ENCODE data around the gene FCSK.

The FCSK gene

GRCh38 chr16:70422543-70422942 lies 31.9 kb upstream of the FCSK start:
- no peak overlapping the region for H3K4me3 ChIP-seq (ENCODE audit: low read depth, low read length)
- DNase-seq (ENCODE audit: low read depth, low spot score): no peak
- TF ChIP-seq CTCF (IDR thresholded peaks at IDR 0.05; ENCODE audit: low read depth, low read length): no peak
- in situ Hi-C loops (cut with HindIII; ENCODE audit: low sequenced_read_pairs): no loop called here

- in situ Hi-C loops (cut with HindIII; ENCODE audit: low sequenced_read_pairs): no loop called here
- DNase-seq (ENCODE audit: low read depth, low spot score): no peak
- no peak overlapping the region for H3K4me3 ChIP-seq (ENCODE audit: low read depth, low read length)
- TF ChIP-seq CTCF (IDR thresholded peaks at IDR 0.05; ENCODE audit: low read depth, low read length): no peak
Observed at GRCh38 chr16:70427786-70428177, 26.6 kb upstream of the FCSK start.

GRCh38 chr16:70428178-70428998 lies 26.0 kb upstream of the FCSK start:
- peak; percentile 94 for DNase-seq (ENCODE audit: low read depth, low spot score)
- in situ Hi-C loops (cut with HindIII; ENCODE audit: low sequenced_read_pairs): no loop called here
- H3K4me3 ChIP-seq (ENCODE audit: low read depth, low read length): no peak overlapping the region
- TF ChIP-seq CTCF (IDR thresholded peaks at IDR 0.05; ENCODE audit: low read depth, low read length): no peak

GRCh38 chr16:70429888-70430666 lies 24.3 kb upstream of the FCSK start:
- H3K4me3 ChIP-seq (ENCODE audit: low read depth, low read length): no peak overlapping the region
- in situ Hi-C loops (cut with HindIII; ENCODE audit: low sequenced_read_pairs): no loop called here
- TF ChIP-seq CTCF (IDR thresholded peaks at IDR 0.05; ENCODE audit: low read depth, low read length): no peak
- DNase-seq (ENCODE audit: low read depth, low spot score): no peak

GRCh38 chr16:70430667-70431536 lies 23.5 kb upstream of the FCSK start:
- TF ChIP-seq CTCF (IDR thresholded peaks at IDR 0.05; ENCODE audit: low read depth, low read length): no peak
- no peak overlapping the region for H3K4me3 ChIP-seq (ENCODE audit: low read depth, low read length)
- DNase-seq (ENCODE audit: low read depth, low spot score): no peak
- in situ Hi-C loops (cut with HindIII; ENCODE audit: low sequenced_read_pairs): no loop called here

GRCh38 chr16:70432356-70432722 lies 22.1 kb upstream of the FCSK start:
- no peak for DNase-seq (ENCODE audit: low read depth, low spot score)
- TF ChIP-seq CTCF (IDR thresholded peaks at IDR 0.05; ENCODE audit: low read depth, low read length): no peak
- no peak overlapping the region for H3K4me3 ChIP-seq (ENCODE audit: low read depth, low read length)
- in situ Hi-C loops (cut with HindIII; ENCODE audit: low sequenced_read_pairs): no loop called here
